Hematopoietic multipotent progenitor cell treated with erythropoietin and hydrocortisone succinate and interleukin-3 and kit ligand, for 15 days (in vitro differentiated cells): ENCODE measurements around the gene CD3G.
A peak's percentile ranks its signal among the peaks of the same experiment; 100 is the strongest.
"Not testable (repeated sequence)": the region's sequence is repeated elsewhere in the genome, so short reads cannot be mapped to it uniquely, and the experiment has no call there.

Experiments
- DNase-seq: peaks from one replicate; pipeline ENCODE4 v3.0.0-alpha.2; 2015; ENCODE audit warnings: low spot score

CD3G gene

GRCh38 chr11:118343981-118344515 lies at the start of gene CD3G:
CD3G (plus strand) TSS chr11:118344344; CDS start chr11:118344424, 80 bp downstream.
- DNase-seq, result no peak

GRCh38 chr11:118295199-118295598 lies 48.9 kb upstream of the CD3G start:
- DNase-seq, result no peak

GRCh38 chr11:118295815-118296454 lies 48.2 kb upstream of the CD3G start:
- DNase-seq, result peak; percentile 7

- DNase-seq, result no peak
These were observed 42.4 kb upstream of the CD3G start for GRCh38 chr11:118301600-118302195.

- DNase-seq, result no peak
These were observed 39.9 kb upstream of the CD3G start for GRCh38 chr11:118304227-118304567.

GRCh38 chr11:118304568-118305248 lies 39.4 kb upstream of the CD3G start, which contains the start of gene CD3E:
CD3E (plus strand) TSS chr11:118304730; CDS start chr11:118304953, 223 bp downstream.
- DNase-seq, result no peak

DNA sequence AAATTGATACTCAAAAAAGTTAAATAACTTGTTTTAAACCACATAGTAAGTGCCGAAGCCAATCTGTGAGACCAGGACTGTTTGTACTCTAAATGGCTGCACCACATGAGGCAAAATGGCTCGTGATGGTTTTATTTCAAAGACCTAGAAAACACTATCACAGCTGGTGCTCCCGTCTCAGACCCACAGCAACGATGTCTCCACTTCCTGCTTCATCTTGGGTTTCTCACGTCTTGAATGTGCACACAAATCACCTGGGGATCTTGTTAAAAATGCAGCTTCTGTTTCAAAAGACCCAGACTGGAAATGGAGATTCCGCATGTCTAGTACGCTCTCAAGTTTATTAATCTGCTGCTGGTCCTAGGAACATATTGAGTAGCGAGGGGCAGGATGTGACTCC lies 38.4 kb upstream of the CD3G start:
- no peak for DNase-seq

- DNase-seq, result no peak
These were observed 37.6 kb upstream of the CD3G start for GRCh38 chr11:118306556-118306955.

- DNase-seq, result not testable (repeated sequence)
These were observed 35.1 kb upstream of the CD3G start for GRCh38 chr11:118308995-118309528.

DNA sequence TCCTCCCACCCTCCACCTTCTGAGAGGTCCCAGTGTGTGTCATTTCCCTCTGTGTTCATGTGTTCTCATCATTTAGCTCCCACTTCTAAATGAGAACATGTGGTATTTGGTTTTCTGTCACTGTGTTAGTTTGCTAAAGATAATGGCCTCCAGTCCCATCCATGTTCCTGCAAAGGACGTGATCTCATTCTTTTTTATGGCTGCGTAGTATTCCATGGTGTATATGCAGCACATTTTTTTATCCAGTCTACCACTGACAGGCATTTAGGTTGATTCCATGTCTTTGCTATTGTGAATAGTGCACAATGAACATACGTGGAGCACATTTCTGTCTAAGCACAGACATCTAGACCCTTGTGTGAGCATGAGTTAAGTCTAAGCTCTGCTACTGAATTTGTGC lies 33.9 kb upstream of the CD3G start:
- DNase-seq, result no peak

GRCh38 chr11:118310781-118311485 lies 33.2 kb upstream of the CD3G start:
- DNase-seq, result no peak

DNA sequence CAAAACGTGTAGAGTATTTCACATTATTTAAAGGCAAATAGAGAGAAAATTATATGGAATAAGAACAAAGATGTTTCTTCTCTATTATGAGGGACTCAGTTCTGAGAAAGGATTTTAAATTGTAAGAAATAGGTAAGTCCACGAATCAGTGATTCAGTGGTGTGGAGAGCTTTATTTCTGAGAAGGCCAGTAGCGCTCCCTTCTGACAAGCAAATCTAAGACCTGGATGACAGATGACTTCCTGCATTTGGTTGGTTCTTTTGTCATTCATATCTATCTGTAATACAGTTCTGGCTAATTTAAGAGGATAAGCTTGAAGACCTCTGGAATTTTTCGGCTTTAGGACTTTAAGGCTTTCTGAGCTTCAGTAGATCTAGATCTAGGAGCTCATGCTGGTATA lies 32.6 kb upstream of the CD3G start:
- DNase-seq, result no peak

DNA sequence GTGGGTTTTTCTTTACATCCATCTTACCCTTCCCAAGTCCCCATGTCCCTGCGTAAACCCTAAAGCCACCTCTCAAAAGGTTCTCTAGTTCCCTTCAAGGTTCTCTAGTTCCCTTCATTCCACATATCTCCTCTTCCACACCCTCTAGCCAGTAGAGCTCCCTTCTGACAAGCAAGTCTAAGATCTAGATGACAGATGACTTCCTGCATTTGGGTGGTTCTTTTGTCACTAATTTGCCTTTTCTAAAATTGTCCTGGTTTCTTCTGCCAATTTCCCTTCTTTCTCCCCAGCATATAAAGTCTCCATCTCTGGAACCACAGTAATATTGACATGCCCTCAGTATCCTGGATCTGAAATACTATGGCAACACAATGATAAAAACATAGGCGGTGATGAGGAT lies 31.8 kb upstream of the CD3G start:
- no peak for DNase-seq

GRCh38 chr11:118313242-118313641 lies 30.9 kb upstream of the CD3G start:
- DNase-seq, result no peak

GRCh38 chr11:118314988-118315411 lies 29.1 kb upstream of the CD3G start:
- no peak for DNase-seq

- DNase-seq, result no peak
These were observed 26.0 kb upstream of the CD3G start for GRCh38 chr11:118318124-118318523.

GRCh38 chr11:118318581-118319336 lies 25.4 kb upstream of the CD3G start:
- no peak for DNase-seq

- DNase-seq, result no peak
These were observed 24.8 kb upstream of the CD3G start for GRCh38 chr11:118319337-118319707.

DNA sequence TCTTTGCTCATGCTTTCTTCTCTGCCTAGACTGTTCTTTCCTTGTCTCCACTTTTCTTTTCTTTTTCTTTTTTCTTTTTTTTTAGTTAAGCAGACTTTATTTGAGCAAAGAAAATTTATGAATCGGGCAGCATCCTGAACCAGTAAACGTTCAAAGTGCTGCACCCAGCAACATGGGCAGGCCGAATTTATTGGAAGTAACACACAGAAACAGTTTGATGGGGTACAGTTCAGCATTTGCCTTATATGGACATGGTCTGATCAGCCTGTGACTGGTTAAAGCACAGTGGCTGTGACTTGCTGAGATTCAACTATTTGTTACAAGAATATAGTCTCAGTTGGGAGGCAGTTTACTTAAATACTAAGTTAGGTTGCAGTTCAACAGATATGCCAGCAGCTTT lies 23.6 kb upstream of the CD3G start:
- no peak for DNase-seq

- DNase-seq, result no peak
These were observed 22.6 kb upstream of the CD3G start for GRCh38 chr11:118321386-118322082.

DNA sequence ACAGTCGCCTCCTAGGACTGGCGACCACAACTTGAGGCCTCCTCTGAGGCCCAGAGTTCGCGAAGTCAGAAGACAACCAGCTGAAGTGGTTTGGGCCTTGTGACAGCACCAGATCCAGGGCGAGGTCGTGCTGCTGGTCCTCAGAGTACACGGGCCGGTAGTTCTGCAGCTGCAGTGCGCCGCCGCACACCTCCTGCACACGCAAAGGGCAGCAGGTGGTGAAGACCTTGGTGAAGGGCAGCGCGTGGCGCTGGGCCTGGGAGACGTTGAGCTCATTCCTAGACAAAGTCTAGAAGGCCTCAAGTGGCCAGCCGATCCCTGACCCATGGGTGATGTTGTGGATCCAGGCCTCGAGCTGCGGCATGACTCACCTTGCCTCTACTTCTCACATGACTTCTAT lies 21.4 kb upstream of the CD3G start:
- DNase-seq, result no peak
